GM21717 (cell line): ENCODE data around the gene SYT14.
"Not testable (repeated sequence)": the region's sequence is repeated elsewhere in the genome, so short reads cannot be mapped to it uniquely, and the experiment has no call there.

Experiments used
- ATAC-seq: cut with Tn5 transposase; IDR thresholded peaks from one replicate; pipeline ENCODE4 v1.9.1; 2021; ENCODE audit warnings: mild to moderate bottlenecking, moderate library complexity; ENCODE audit not compliant: unreplicated experiment

Gene SYT14

GRCh38 chr1:209937996-209938959, at the start of gene SYT14:
Gene SYT14, plus strand, starts transcription at chr1:209938217. Its CDS starts 48 bp downstream, at chr1:209938265.
- ATAC-seq, result no peak

- ATAC-seq, result not testable (repeated sequence)
Measured at GRCh38 chr1:209888291-209889076, 49.5 kb upstream of the SYT14 start.

- no peak for ATAC-seq
Measured at GRCh38 chr1:209889077-209889418, 49.0 kb upstream of the SYT14 start.

- ATAC-seq, result no peak
Measured at GRCh38 chr1:209890641-209891330, 47.2 kb upstream of the SYT14 start.

GRCh38 chr1:209893751-209894150, 44.3 kb upstream of the SYT14 start:
- no peak for ATAC-seq

- ATAC-seq, result no peak
Measured at GRCh38 chr1:209895709-209896108, 42.3 kb upstream of the SYT14 start.

GRCh38 chr1:209896346-209896745, 41.7 kb upstream of the SYT14 start:
- ATAC-seq, result no peak

GRCh38 chr1:209898271-209898670, 39.7 kb upstream of the SYT14 start:
- not testable (repeated sequence) for ATAC-seq

GRCh38 chr1:209898851-209899250, 39.2 kb upstream of the SYT14 start:
- not testable (repeated sequence) for ATAC-seq

- no peak for ATAC-seq
Measured at GRCh38 chr1:209899948-209900347, 38.1 kb upstream of the SYT14 start.

- no peak for ATAC-seq
Measured at GRCh38 chr1:209900734-209901133, 37.3 kb upstream of the SYT14 start.

- no peak for ATAC-seq
Measured at GRCh38 chr1:209901211-209901610, 36.8 kb upstream of the SYT14 start.

GRCh38 chr1:209904774-209905173, 33.2 kb upstream of the SYT14 start:
- not testable (repeated sequence) for ATAC-seq

- no peak for ATAC-seq
Measured at GRCh38 chr1:209911746-209912145, 26.3 kb upstream of the SYT14 start.

GRCh38 chr1:209912306-209912705, 25.7 kb upstream of the SYT14 start:
- ATAC-seq, result no peak

GRCh38 chr1:209919637-209920036, 18.4 kb upstream of the SYT14 start:
- ATAC-seq, result not testable (repeated sequence)

- ATAC-seq, result no peak
Measured at GRCh38 chr1:209920844-209921243, 17.2 kb upstream of the SYT14 start.

GRCh38 chr1:209924390-209924789, 13.6 kb upstream of the SYT14 start:
- no peak for ATAC-seq

- ATAC-seq, result no peak
Measured at GRCh38 chr1:209926045-209926444, 12.0 kb upstream of the SYT14 start.

GRCh38 chr1:209927466-209927865, 10.6 kb upstream of the SYT14 start:
- no peak for ATAC-seq

GRCh38 chr1:209929751-209930150, 8.3 kb upstream of the SYT14 start:
- ATAC-seq, result no peak
